GM10266 (cell line): ENCODE data around the gene SLC39A11.

Experiments
- DNase-seq: peaks from one replicate; pipeline ENCODE4 v3.0.0; 2012; ENCODE audit errors: extremely low spot score
- TF ChIP-seq, protein P1 (sequence below): IDR thresholded peaks from 2 replicates; pipeline ENCODE4 v1.5.1; 2012; ENCODE audit warnings: mild to moderate bottlenecking, low read depth; ENCODE audit not compliant: control insufficient read depth, insufficient read depth; ENCODE audit errors: missing control alignments

The SLC39A11 gene

DNA sequence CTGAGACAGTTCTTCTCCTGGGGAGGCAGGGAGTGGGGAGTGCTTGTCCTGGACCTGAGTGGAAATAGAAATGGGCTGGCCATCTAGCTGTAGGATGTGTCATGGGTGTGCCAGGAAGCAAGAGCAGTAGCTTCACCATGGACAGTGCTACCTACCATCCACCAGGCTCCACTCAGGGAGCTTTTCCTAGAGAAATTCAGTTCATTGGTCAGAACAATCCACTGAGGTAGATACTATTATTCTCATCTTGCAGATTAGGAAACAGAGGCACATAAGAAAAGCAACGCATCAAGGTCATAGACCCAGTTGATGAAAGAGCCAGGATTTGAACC, 372.0 kb downstream of the SLC39A11 start:
- no peak for DNase-seq
- TF ChIP-seq, protein P1, sequence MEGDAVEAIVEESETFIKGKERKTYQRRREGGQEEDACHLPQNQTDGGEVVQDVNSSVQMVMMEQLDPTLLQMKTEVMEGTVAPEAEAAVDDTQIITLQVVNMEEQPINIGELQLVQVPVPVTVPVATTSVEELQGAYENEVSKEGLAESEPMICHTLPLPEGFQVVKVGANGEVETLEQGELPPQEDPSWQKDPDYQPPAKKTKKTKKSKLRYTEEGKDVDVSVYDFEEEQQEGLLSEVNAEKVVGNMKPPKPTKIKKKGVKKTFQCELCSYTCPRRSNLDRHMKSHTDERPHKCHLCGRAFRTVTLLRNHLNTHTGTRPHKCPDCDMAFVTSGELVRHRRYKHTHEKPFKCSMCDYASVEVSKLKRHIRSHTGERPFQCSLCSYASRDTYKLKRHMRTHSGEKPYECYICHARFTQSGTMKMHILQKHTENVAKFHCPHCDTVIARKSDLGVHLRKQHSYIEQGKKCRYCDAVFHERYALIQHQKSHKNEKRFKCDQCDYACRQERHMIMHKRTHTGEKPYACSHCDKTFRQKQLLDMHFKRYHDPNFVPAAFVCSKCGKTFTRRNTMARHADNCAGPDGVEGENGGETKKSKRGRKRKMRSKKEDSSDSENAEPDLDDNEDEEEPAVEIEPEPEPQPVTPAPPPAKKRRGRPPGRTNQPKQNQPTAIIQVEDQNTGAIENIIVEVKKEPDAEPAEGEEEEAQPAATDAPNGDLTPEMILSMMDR: no peak

DNA sequence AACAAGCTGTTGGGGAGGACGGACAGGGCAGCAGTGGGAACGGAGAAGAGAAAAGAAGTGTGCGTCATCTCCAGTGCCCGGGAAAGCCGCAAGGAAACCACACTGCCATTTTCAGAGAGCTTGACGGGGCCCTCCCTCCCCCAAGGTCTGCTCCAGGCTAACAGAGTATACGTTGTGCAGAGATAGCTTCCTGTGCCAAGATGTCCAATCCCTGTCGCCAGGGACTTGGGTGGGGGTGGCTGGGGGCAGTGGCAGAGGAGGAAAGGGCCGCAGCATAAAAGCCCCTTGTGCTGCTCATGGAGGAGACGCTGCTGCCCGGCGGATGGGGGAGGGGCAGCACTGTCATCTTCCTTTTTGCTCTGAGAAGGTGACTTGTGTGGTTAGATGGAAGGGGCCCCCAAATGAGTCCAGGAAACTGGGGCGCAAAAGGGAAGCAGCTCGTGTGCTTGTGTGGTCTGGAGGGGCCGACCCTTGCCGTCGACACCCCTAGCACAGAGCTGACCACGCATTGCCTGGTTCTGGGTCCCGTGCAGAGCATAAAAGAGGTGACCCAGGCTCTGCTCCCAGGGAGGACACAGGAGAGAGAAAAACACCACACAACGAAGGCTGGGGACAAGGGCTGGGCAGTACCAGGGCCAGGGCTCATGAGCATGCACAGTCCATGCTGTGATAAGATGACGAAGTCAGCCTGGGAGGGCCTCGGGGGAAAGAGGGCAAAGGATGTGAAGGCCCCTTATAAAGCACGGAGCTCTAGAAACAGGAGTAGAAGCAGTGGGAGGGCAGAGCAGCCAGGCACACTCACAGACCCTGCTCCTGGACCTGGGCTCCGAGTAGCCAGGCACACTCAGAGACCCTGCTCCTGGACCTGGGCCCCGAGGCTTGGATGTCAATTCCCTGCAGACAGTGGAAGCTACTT, 372.7 kb downstream of the SLC39A11 start:
- TF ChIP-seq, protein P1: no peak
- no peak for DNase-seq

DNA sequence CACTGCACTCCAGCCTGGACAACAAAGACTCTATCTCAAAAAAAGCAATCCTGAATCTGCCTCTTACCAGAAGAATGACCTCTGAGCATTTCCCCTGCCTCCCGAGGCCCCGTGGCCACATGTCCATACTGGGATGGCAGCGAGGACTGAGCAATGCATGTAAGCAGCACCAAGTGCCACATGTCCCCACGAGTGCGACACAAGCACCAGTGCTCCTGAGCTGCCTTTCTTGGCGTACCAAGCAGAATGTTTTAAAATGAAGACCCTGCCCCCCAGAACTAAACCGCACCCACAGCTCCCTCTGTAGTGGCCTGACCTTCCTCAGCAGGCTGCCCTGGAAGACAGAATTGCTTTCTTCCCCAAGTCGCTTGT, 373.3 kb downstream of the SLC39A11 start:
- TF ChIP-seq, protein P1: no peak
- DNase-seq: no peak

DNA sequence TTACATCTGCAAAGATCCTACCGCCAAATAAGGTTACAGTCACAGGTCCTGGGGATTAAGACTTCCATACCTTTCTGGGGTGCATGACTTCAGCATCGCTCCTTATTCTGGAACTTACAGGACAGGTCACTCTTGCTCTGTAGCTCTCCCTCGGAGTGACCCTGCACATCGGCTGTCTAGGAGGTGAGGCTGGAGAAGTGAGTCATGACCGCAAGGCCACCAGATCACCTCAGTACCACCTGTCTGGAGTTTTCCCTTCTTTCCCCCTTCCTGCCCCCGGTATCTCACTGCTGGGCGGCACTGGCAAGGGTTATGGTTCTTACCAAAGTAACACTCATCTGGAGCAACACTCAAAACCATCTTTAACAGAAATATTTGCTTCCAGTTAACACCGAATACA, 374.8 kb downstream of the SLC39A11 start:
- DNase-seq: no peak

DNA sequence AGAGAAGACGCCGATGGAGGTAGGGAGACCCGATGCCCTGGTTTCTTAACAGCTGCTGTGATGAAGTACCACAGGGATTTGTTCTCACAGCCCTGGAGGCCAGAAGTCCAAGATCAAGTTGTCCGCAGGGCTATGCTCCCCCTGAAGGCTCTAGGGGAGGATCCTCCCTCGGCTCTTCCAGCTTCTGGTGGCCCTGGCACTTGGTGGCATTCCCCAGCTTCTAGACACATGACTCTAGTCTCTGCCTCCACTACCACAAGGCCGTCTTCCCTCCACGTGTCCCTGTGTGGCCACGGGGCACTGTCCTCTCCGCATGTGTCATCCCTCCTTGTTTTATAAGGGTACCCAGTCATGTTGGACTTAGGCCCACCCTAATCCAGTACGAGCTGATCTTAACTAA, 375.2 kb downstream of the SLC39A11 start:
- no peak for DNase-seq
- TF ChIP-seq, protein P1: no peak

More for the DNA sequence above, 374.8 kb downstream of the SLC39A11 start:
- TF ChIP-seq, protein P1: no peak

DNA sequence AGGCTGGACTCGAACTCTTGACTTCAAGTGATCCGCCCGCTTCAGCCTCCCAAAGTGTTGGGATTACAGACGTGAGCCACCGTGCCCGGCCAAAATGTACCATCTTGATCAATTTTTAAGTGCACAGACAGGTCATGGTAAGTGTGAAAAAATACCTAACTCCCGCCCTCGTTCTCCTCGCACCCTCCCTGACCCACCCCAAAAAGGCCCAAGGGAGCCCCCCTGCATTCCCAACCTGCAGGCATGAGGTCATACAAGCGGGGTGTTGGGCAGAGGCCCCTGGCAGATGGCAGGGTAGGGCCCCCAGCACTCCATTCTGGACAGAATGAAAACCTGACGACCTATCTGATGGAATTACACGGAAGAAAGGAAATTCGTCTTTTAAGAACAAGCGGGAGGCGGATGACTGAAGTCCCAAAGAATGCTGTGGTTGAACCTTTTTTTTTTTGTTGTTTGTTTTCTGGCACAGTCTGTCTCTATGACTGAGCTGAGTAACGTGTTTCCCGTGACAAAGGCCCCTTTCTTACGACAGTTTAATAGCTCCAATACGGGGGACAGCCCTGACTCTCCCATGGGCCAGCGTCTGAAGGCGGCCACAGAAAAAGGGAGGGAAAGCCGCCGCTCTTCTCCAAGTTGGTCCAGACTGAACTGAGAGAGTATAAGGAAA, 376.4 kb downstream of the SLC39A11 start:
- TF ChIP-seq, protein P1: no peak
- DNase-seq: no peak
